ENCODE measurements around the gene ERMARD.

ERMARD gene

GRCh38 chr6:169813969-169814368 is 62.5 kb downstream of the ERMARD start:
- Histone ChIP-seq H3K9me3 (ENCODE audit: insufficient read depth, low read length) (no peaks in the 10 kb centered on the region), H2AFZ (ENCODE audit: low read depth, low read length) (no peak overlapping the region), H4K20me1 (ENCODE audit: insufficient read depth, low read length) (no peaks in the 10 kb centered on the region), H3K36me3 (replicated peaks; ENCODE audit: low read depth, low read length) (no peaks in the 10 kb centered on the region), H3K9ac (ENCODE audit: low read length) (no peak overlapping the region), H3K27me3 (ENCODE audit: low read depth, low read length) (no peaks in the 10 kb centered on the region), H3K4me3 (ENCODE audit: low read length) (no peak overlapping the region), H3K4me1 (ENCODE audit: low read length) (peaks cover 7% of the 10 kb centered on the region; the same call in 1 of the 2 replicates), H3K27ac (ENCODE audit: low read length) (no peak overlapping the region), H3K79me2 (ENCODE audit: low read length) (no peaks in the 10 kb centered on the region), H3K4me2 (ENCODE audit: low read length) (no peak overlapping the region)
- no peak for TF ChIP-seq CTCF (IDR thresholded peaks at IDR 0.05; ENCODE audit: low read depth, low read length)
- TF ChIP-seq EZH2phosphoT487 (IDR thresholded peaks at IDR 0.05; ENCODE audit: low read depth), result no peak

GRCh38 chr6:169816054-169816453 is 64.6 kb downstream of the ERMARD start:
- no peaks in the 10 kb centered on the region for H3K27me3 ChIP-seq (ENCODE audit: low read depth, low read length)
- H3K36me3 ChIP-seq (replicated peaks; ENCODE audit: low read depth, low read length), result no peaks in the 10 kb centered on the region
- no peaks in the 10 kb centered on the region for H3K4me1 ChIP-seq (ENCODE audit: low read length)

GRCh38 chr6:169816975-169817374 is 65.6 kb downstream of the ERMARD start:
- Histone ChIP-seq H3K36me3 (replicated peaks; ENCODE audit: low read depth, low read length) (no peaks in the 10 kb centered on the region), H3K27me3 (ENCODE audit: low read depth, low read length) (no peaks in the 10 kb centered on the region), H3K79me2 (ENCODE audit: low read length) (no peaks in the 10 kb centered on the region), H3K9ac (ENCODE audit: low read length) (no peak overlapping the region), H3K4me3 (ENCODE audit: low read length) (no peak overlapping the region), H2AFZ (ENCODE audit: low read depth, low read length) (no peak overlapping the region), H3K4me1 (ENCODE audit: low read length) (no peaks in the 10 kb centered on the region), H3K4me2 (ENCODE audit: low read length) (no peak overlapping the region), H4K20me1 (ENCODE audit: insufficient read depth, low read length) (no peaks in the 10 kb centered on the region), H3K27ac (ENCODE audit: low read length) (no peak overlapping the region), H3K9me3 (ENCODE audit: insufficient read depth, low read length) (no peaks in the 10 kb centered on the region)
- TF ChIP-seq CTCF (IDR thresholded peaks at IDR 0.05; ENCODE audit: low read depth, low read length), result no peak
- no peak for TF ChIP-seq EZH2phosphoT487 (IDR thresholded peaks at IDR 0.05; ENCODE audit: low read depth)

More at GRCh38 chr6:169816054-169816453, 64.6 kb downstream of the ERMARD start:
- no peaks in the 10 kb centered on the region for H4K20me1 ChIP-seq (ENCODE audit: insufficient read depth, low read length)
- no peak overlapping the region for H2AFZ ChIP-seq (ENCODE audit: low read depth, low read length)
- no peak overlapping the region for H3K9ac ChIP-seq (ENCODE audit: low read length)
- H3K4me3 ChIP-seq (ENCODE audit: low read length), result no peak overlapping the region
- TF ChIP-seq CTCF (IDR thresholded peaks at IDR 0.05; ENCODE audit: low read depth, low read length), result no peak
- no peak overlapping the region for H3K27ac ChIP-seq (ENCODE audit: low read length)
- H3K79me2 ChIP-seq (ENCODE audit: low read length), result no peaks in the 10 kb centered on the region
- H3K9me3 ChIP-seq (ENCODE audit: insufficient read depth, low read length), result no peaks in the 10 kb centered on the region
- H3K4me2 ChIP-seq (ENCODE audit: low read length), result no peak overlapping the region

GRCh38 chr6:169820358-169820757 is 68.9 kb downstream of the ERMARD start:
- no peak overlapping the region for H2AFZ ChIP-seq (ENCODE audit: low read depth, low read length)
- no peaks in the 10 kb centered on the region for H3K79me2 ChIP-seq (ENCODE audit: low read length)
- H3K27ac ChIP-seq (ENCODE audit: low read length), result no peak overlapping the region
- H3K4me2 ChIP-seq (ENCODE audit: low read length), result no peak overlapping the region
- no peak overlapping the region for H3K4me3 ChIP-seq (ENCODE audit: low read length)
- no peaks in the 10 kb centered on the region for H3K9me3 ChIP-seq (ENCODE audit: insufficient read depth, low read length)
- no peak overlapping the region for H3K9ac ChIP-seq (ENCODE audit: low read length)
- no peaks in the 10 kb centered on the region for H3K27me3 ChIP-seq (ENCODE audit: low read depth, low read length)
- H4K20me1 ChIP-seq (ENCODE audit: insufficient read depth, low read length), result no peaks in the 10 kb centered on the region
- H3K4me1 ChIP-seq (ENCODE audit: low read length), result no peaks in the 10 kb centered on the region
- H3K36me3 ChIP-seq (replicated peaks; ENCODE audit: low read depth, low read length), result no peaks in the 10 kb centered on the region
- TF ChIP-seq CTCF (IDR thresholded peaks at IDR 0.05; ENCODE audit: low read depth, low read length) (no peak), EZH2phosphoT487 (IDR thresholded peaks at IDR 0.05; ENCODE audit: low read depth) (no peak)

Measured in OCI-LY3 (cell line).